Thymus (tissue), 11 donors: ENCODE measurements around the gene OPA1. TPM values are rescaled to one million over a fixed set of nuclear protein-coding genes. Genes with fewer than 3 reads are reported as not detected.

ENCODE experiments used
- DNase-seq, 9 donors: peaks; one replicate each; pipeline ENCODE4 v3.0.0-alpha.2; 2013; ENCODE audit warnings: low spot score in 9 of 9, low read depth in 6 of 9, missing footprints in 1 of 9
- H3K27ac ChIP-seq, 2 donors: one replicate each; pipeline ENCODE4 v1.5.1; 2013; ENCODE audit warnings: control low read depth in 1 of 2, low read depth in 1 of 2, low read length in 1 of 2, mild to moderate bottlenecking in 1 of 2, moderate library complexity in 1 of 2
- H3K27me3 ChIP-seq, 2 donors: one replicate each; pipeline ENCODE4 v1.5.1; 2013; ENCODE audit warnings: low read length in 1 of 2; ENCODE audit not compliant: control insufficient read depth in 2 of 2, insufficient read depth in 1 of 2
- H3K36me3 ChIP-seq, 2 donors: one replicate each; pipeline ENCODE4 v1.5.1; 2013; ENCODE audit warnings: low read length in 1 of 2, mild to moderate bottlenecking in 1 of 2, moderate library complexity in 1 of 2; ENCODE audit not compliant: control insufficient read depth in 2 of 2, insufficient read depth in 2 of 2
- H3K4me1 ChIP-seq, 2 donors: one replicate each; pipeline ENCODE4 v1.5.1; 2013; ENCODE audit warnings: low read length in 2 of 2; ENCODE audit not compliant: control insufficient read depth in 2 of 2, insufficient read depth in 2 of 2
- H3K4me3 ChIP-seq, 2 donors: one replicate each; pipeline ENCODE4 v1.5.1; 2013; ENCODE audit warnings: low read length in 2 of 2, control low read depth in 1 of 2, mild to moderate bottlenecking in 1 of 2
- H3K9me3 ChIP-seq, 2 donors: one replicate each; pipeline ENCODE4 v1.5.1; 2013; ENCODE audit warnings: low read length in 1 of 2, mild to moderate bottlenecking in 1 of 2; ENCODE audit not compliant: control insufficient read depth in 2 of 2, insufficient read depth in 1 of 2
- WGBS: extraction: QIAGEN DNeasy Blood & Tissue Kit; methylation state at CpG from one replicate; pipeline ENCODE4 v1.1.7; 2013; 5-methylcytosine and 5-hydroxymethylcytosine counted together
- polyA plus RNA-seq: library from polyadenylated mRNA; stranded (reverse); fragments of 200-250 nt; gene quantifications from one replicate; pipeline ENCODE4 v1.2.3, GENCODE V29; 2013
- total RNA-seq: library from RNA; stranded (reverse); fragments of 120-200 nt; gene quantifications from one replicate; pipeline ENCODE4 v1.2.4, GENCODE V29; 2013
- donor health status: healthy.

The OPA1 gene
- total and polyA plus RNA-seq, 2 donors = 21.0 to 56.7 TPM

- H3K9me3 ChIP-seq = no peaks in the 10 kb centered on the region
- H3K27me3 ChIP-seq = no peaks in the 10 kb centered on the region
- no peaks in the 10 kb centered on the region for H3K4me1 ChIP-seq
- peaks cover 4 to 28% of the 10 kb centered on the region in 2 donors for H3K36me3 ChIP-seq
- no peak overlapping the region for H3K27ac ChIP-seq
- WGBS = 94% methylated on average over 4 of the region's 4 CpGs
- no peak for DNase-seq
- H3K4me3 ChIP-seq = no peak overlapping the region
Observed at GRCh38 chr3:193621127-193621526, 28.1 kb downstream of the OPA1 start.

DNA sequence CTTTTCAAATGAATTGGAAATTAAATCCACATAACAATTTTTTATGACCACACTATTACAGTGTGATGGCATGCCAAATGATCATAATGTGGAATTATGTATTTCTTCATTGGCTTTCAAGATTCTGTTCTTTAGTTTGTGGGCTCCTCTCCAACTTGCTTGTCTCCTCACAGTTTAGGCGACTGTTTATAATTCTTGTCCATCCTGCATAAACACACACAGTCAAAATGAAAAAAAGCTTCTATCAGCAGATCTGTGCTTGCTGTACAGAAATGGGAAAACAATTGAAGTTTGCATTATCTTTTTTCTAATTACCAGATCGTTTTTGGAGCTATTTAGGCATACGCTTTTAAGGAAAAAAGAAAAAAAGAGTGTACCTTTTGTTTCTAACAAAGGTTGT lies 37.0 kb downstream of the OPA1 start:
- 63% methylated on average over 3 of the region's 3 CpGs for whole genome bisulfite sequencing
- H3K9me3 ChIP-seq = no peaks in the 10 kb centered on the region
- H3K27me3 ChIP-seq = no peaks in the 10 kb centered on the region
- H3K4me3 ChIP-seq = no peak overlapping the region
- no peaks in the 10 kb centered on the region for H3K4me1 ChIP-seq
- no peak overlapping the region for H3K27ac ChIP-seq
- H3K36me3 ChIP-seq = peaks cover 7 to 16% of the 10 kb centered on the region in 2 donors
- DNase-seq = no peak

DNA sequence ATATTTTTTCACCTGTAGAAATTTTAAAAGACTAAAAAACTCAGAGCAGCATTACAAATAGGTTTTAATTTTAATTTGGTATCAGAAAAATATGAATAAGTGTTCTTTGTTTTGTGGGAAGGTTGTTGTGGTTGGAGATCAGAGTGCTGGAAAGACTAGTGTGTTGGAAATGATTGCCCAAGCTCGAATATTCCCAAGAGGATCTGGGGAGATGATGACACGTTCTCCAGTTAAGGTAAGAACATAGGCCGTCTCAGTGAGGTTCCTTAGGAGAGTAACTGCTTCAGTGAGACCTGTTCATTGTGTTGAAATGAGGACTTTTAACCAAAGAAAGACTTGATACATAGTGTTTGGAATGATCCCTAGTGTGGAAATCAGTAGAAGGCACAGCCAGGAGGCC lies 44.8 kb downstream of the OPA1 start:
- Histone ChIP-seq H3K4me1 (no peaks in the 10 kb centered on the region), H3K9me3 (no peaks in the 10 kb centered on the region), H3K36me3 (peaks cover 13 to 41% of the 10 kb centered on the region in 2 donors), H3K4me3 (no peak overlapping the region), H3K27me3 (no peaks in the 10 kb centered on the region), H3K27ac (no peak overlapping the region)
- WGBS = 96% methylated on average over 3 of the region's 3 CpGs
- no peak for DNase-seq

DNA sequence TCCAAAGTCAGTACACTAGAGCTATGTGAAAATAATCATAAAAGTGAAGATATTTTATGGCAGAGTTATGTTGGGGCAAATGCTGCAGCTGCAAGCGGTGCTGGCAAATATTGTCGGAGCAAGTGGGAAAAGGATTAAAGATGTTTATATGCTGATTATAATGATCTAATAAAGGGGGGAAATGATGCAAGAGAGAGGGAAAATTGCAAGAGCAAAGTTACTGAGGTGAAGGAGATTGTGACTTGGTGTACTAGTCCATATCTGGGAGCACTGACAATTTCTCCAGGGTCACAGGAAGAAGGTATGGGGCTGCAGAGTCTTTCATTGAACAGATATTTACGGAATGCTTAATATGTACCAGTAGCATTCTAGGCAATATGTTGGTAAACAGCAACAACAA lies 45.8 kb downstream of the OPA1 start:
- Histone ChIP-seq H3K9me3 (no peaks in the 10 kb centered on the region), H3K4me3 (no peak overlapping the region), H3K27me3 (no peaks in the 10 kb centered on the region), H3K4me1 (no peaks in the 10 kb centered on the region), H3K36me3 (peaks cover 13 to 41% of the 10 kb centered on the region in 2 donors), H3K27ac (no peak overlapping the region)
- no peak for DNase-seq
- WGBS = 99% methylated on average over 3 of the region's 3 CpGs

GRCh38 chr3:193640165-193640715 lies 47.2 kb downstream of the OPA1 start:
- Histone ChIP-seq H3K9me3 (no peaks in the 10 kb centered on the region), H3K27me3 (no peaks in the 10 kb centered on the region), H3K27ac (no peak overlapping the region), H3K4me1 (no peaks in the 10 kb centered on the region), H3K4me3 (no peak overlapping the region), H3K36me3 (peaks cover 17 to 55% of the 10 kb centered on the region in 2 donors)
- no peak for DNase-seq
- WGBS = 93% methylated on average over 5 of the region's 5 CpGs

GRCh38 chr3:193640728-193641439 lies 47.9 kb downstream of the OPA1 start:
- DNase-seq = no peak
- WGBS = 98% methylated on average over 4 of the region's 4 CpGs
- no peak overlapping the region for H3K4me3 ChIP-seq
- no peaks in the 10 kb centered on the region for H3K27me3 ChIP-seq
- no peak overlapping the region for H3K27ac ChIP-seq
- no peaks in the 10 kb centered on the region for H3K9me3 ChIP-seq
- H3K4me1 ChIP-seq = no peaks in the 10 kb centered on the region
- H3K36me3 ChIP-seq = peaks cover 17 to 61% of the 10 kb centered on the region in 2 donors

GRCh38 chr3:193641440-193641775 lies 48.4 kb downstream of the OPA1 start:
- Histone ChIP-seq H3K4me1 (no peaks in the 10 kb centered on the region), H3K4me3 (no peak overlapping the region), H3K9me3 (no peaks in the 10 kb centered on the region), H3K27me3 (no peaks in the 10 kb centered on the region), H3K36me3 (peaks cover 17 to 66% of the 10 kb centered on the region in 2 donors), H3K27ac (no peak overlapping the region)
- DNase-seq = no peak
- 96% methylated on average over 3 of the region's 3 CpGs for WGBS

- peaks cover 13 to 63% of the 10 kb centered on the region in 2 donors for H3K36me3 ChIP-seq
Observed at GRCh38 chr3:193645806-193646205, 52.8 kb downstream of the OPA1 start.

GRCh38 chr3:193648542-193649076 lies 55.6 kb downstream of the OPA1 start:
- peaks cover 18 to 52% of the 10 kb centered on the region in 2 donors for H3K36me3 ChIP-seq
- no peaks in the 10 kb centered on the region for H3K9me3 ChIP-seq
- DNase-seq = no peak
- no peak overlapping the region for H3K4me3 ChIP-seq
- WGBS = 97% methylated on average over 2 of the region's 2 CpGs
- no peaks in the 10 kb centered on the region for H3K4me1 ChIP-seq
- H3K27me3 ChIP-seq = no peaks in the 10 kb centered on the region
- no peak overlapping the region for H3K27ac ChIP-seq

More at GRCh38 chr3:193645806-193646205, 52.8 kb downstream of the OPA1 start:
- WGBS = 89% methylated on average over 6 of the region's 6 CpGs
- DNase-seq = no peak
- Histone ChIP-seq H3K4me1 (no peaks in the 10 kb centered on the region), H3K9me3 (no peaks in the 10 kb centered on the region), H3K27me3 (no peaks in the 10 kb centered on the region), H3K4me3 (no peak overlapping the region), H3K27ac (no peak overlapping the region)
